Liver (tissue), 9 donors: ENCODE results near the gene HOXB8. TPM values are rescaled to one million over a fixed set of nuclear protein-coding genes. Genes with fewer than 3 reads are reported as not detected.

Source experiments
- DNase-seq: peaks from one replicate; pipeline ENCODE4 v3.0.0-alpha.2; 2017; ENCODE audit warnings: low spot score
- H3K27ac ChIP-seq, 2 donors: one replicate each; pipeline ENCODE4 v1.7.0; 2013; ENCODE audit warnings: inconsistent platforms in 2 of 2, low read length in 2 of 2, control low read depth in 1 of 2, low read depth in 1 of 2, mild to moderate bottlenecking in 1 of 2
- H3K27me3 ChIP-seq, 4 donors: one replicate each; pipeline versions ENCODE4 v1.6.1 to v1.7.0; 2013; ENCODE audit warnings: low read length in 3 of 4, inconsistent platforms in 1 of 4, mild to moderate bottlenecking in 1 of 4, moderate library complexity in 1 of 4; ENCODE audit not compliant: control insufficient read depth in 4 of 4, insufficient read depth in 4 of 4
- H3K36me3 ChIP-seq, 4 donors: one replicate each; pipeline versions ENCODE4 v1.6.1 to v1.7.0; 2013; ENCODE audit warnings: low read length in 3 of 4, mild to moderate bottlenecking in 3 of 4, low read depth in 1 of 4, moderate library complexity in 1 of 4; ENCODE audit not compliant: control insufficient read depth in 4 of 4, insufficient read depth in 3 of 4
- H3K4me1 ChIP-seq, 4 donors: one replicate each; pipeline versions ENCODE4 v1.6.1 to v1.7.0; 2013; ENCODE audit warnings: low read length in 3 of 4, mild to moderate bottlenecking in 3 of 4, moderate library complexity in 1 of 4; ENCODE audit not compliant: control insufficient read depth in 4 of 4, insufficient read depth in 4 of 4
- H3K4me3 ChIP-seq, 3 donors: one replicate each; pipeline versions ENCODE4 v1.6.1 to v1.7.0; 2013; ENCODE audit warnings: low read length in 3 of 3, control low read depth in 1 of 3, low read depth in 1 of 3, mild to moderate bottlenecking in 1 of 3
- H3K9ac ChIP-seq, 2 donors: one replicate each; pipeline ENCODE4 v1.7.0; 2013; ENCODE audit warnings: low read length in 2 of 2, mild to moderate bottlenecking in 2 of 2, moderate library complexity in 2 of 2, control low read depth in 1 of 2, low read depth in 1 of 2
- H3K9me3 ChIP-seq, 4 donors: one replicate each; pipeline versions ENCODE4 v1.6.1 to v1.7.0; 2013; ENCODE audit warnings: low read length in 3 of 4; ENCODE audit not compliant: control insufficient read depth in 4 of 4
- FOXA2 ChIP-seq: IDR thresholded peaks from 2 replicates; pipeline ENCODE4 v1.6.1; 2016; ENCODE audit warnings: antibody characterized with exemption
- GABPA ChIP-seq, 2 donors: IDR thresholded peaks in 1 of 2; conservative IDR thresholded peaks in 1 of 2; 2 replicates each; pipeline ENCODE4 v1.6.1; 2016; ENCODE audit warnings: antibody characterized with exemption in 2 of 2, mild to moderate bottlenecking in 1 of 2, moderate library complexity in 1 of 2
- HNF4A ChIP-seq, 2 donors: conservative IDR thresholded peaks; 2 replicates each; pipeline ENCODE4 v1.6.1; 2016; ENCODE audit warnings: antibody characterized with exemption in 2 of 2, mild to moderate bottlenecking in 2 of 2
- JUND ChIP-seq, 2 donors: IDR thresholded peaks; 2 replicates each; pipeline ENCODE4 v1.6.1; 2016; ENCODE audit warnings: antibody characterized with exemption in 2 of 2
- RAD21 ChIP-seq, 2 donors: IDR thresholded peaks; 2 replicates each; pipeline ENCODE4 v1.6.1; 2016; ENCODE audit warnings: antibody characterized with exemption in 2 of 2, mild to moderate bottlenecking in 2 of 2
- TAF1 ChIP-seq: conservative IDR thresholded peaks from 2 replicates; pipeline ENCODE4 v1.6.1; 2016; ENCODE audit warnings: antibody characterized with exemption, mild to moderate bottlenecking
- WGBS: extraction: QIAGEN DNeasy Blood & Tissue Kit; methylation state at CpG from one replicate; pipeline ENCODE4 v1.1.7; 2013; 5-methylcytosine and 5-hydroxymethylcytosine counted together
- polyA plus RNA-seq, 2 donors: library from polyadenylated mRNA; stranded (reverse) in 1 of 2; unstranded in 1 of 2; fragments of 200-250 nt in 1 of 2; fragments of >200 nt in 1 of 2; fragmentation: Nextera tagmentation in 1 of 2; extraction: Ambion mirVana in 1 of 2; gene quantifications; one replicate each; pipeline versions ENCODE4 v1.2.1 to v1.2.3, GENCODE V29; 2013 to 2015
- total RNA-seq, 2 donors: library from RNA; depleted of rRNA; stranded (reverse); fragments of >200 nt; gene quantifications; one replicate each; pipeline ENCODE4 v1.2.3, GENCODE V29; 2014
- TF ChIP-seq, protein P1 (sequence below): IDR thresholded peaks from 2 replicates; pipeline ENCODE4 v1.6.1; 2016; ENCODE audit warnings: antibody characterized with exemption
- TF ChIP-seq, protein P2 (sequence below): fragments of 150-350 bp; IDR thresholded peaks from 2 replicates; pipeline ENCODE4 v1.5.1; 2017; ENCODE audit warnings: improper control_type of control experiment, low read depth, low read length; ENCODE audit not compliant: missing input control
- TF ChIP-seq, protein P3 (sequence below): IDR thresholded peaks from 2 replicates; pipeline ENCODE4 v1.6.1; 2016; ENCODE audit warnings: antibody characterized with exemption
- TF ChIP-seq, protein P4 (sequence below): IDR thresholded peaks from 2 replicates; pipeline ENCODE4 v1.6.1; 2016; ENCODE audit warnings: antibody characterized with exemption
- TF ChIP-seq, protein P5 (sequence below): IDR thresholded peaks from 2 replicates; pipeline ENCODE4 v1.6.1; 2016; ENCODE audit warnings: antibody characterized with exemption, mild to moderate bottlenecking
- donor health status: healthy.
- donor health status: healthy.
- donor health status: healthy.
- donor health status: healthy.
- donor health status: healthy.

The HOXB8 gene
- total and polyA plus RNA-seq, 4 donors, result not detected

DNA sequence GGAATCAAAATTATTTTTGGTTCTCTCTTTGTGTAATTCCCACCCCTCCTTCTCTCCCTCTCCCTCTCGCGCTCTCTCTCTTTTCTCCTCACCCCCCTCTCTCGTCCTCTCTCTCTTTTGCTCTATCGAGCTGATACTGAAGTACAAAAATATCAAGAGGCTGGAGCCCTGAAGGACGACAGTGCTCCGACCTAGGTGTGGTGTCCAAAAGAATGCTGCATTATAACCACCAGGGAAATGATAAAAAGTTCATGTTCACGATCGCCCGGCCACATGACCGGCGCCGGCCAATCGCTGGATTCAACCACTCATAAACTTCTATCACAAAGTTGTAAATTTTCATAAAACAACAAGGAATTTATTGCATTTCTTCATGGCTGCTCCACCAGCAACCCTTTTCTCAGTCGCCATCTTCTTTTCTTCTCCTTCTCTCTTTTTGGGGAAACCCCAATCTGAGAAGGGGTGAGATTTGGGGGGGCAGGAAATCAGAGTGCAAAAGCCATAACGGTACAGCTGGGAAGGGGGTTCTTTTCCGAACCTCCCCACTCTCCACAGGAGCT is 10.2 kb downstream of the HOXB8 start, which contains the start of gene HOXB6 (continued):
- TF ChIP-seq, protein P1, sequence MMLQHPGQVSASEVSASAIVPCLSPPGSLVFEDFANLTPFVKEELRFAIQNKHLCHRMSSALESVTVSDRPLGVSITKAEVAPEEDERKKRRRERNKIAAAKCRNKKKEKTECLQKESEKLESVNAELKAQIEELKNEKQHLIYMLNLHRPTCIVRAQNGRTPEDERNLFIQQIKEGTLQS, result no peak

DNA sequence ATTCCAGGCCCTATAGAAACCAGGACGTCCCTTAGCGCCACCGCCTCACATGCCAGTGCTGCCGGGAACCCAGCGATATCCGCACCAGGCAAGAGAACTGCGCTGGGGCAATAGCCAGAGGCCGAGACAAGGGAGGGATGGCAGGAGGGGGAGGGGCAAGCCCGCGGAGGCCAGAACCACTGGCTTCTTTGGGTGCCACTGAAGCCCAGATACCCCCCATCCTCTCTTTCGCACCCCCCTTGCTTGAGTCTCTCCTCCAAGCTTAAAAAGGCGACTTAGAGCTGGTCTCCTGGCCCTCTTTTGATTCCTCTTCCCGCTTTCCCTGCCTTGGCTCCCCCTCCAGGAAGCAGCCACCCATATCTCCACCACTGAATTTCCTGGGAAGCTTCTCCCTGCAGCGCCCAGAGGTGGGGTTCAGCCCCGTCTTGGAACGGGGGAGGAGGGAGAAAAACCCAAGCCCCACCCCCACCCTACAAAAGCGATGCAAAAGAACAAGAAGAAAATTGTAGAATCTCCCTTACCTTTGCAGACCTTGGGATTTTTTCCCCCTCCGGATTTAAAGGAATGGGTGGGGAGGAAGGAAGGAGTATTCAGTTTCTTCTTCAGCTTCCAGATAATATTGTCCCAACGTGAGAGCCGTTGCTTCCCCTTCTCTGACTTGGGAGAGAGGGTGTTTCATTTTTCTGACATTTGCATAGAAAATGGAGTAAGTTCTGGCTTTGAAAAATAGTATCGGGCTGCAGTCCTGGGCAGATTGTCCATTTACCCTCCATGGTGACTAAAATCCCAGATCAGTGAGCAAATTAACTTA is 10.9 kb downstream of the HOXB8 start:
- Histone ChIP-seq H3K4me1 (peaks cover 0 to 8% (median 0%) of the 10 kb centered on the region in 4 donors), H3K9ac (no peak overlapping the region), H3K27ac (no peak overlapping the region), H3K36me3 (no peaks in the 10 kb centered on the region), H3K9me3 (no peaks in the 10 kb centered on the region), H3K27me3 (peaks cover 0 to 46% (median 18%) of the 10 kb centered on the region in 4 donors), H3K4me3 (no peak overlapping the region)
- TF ChIP-seq, protein P2, sequence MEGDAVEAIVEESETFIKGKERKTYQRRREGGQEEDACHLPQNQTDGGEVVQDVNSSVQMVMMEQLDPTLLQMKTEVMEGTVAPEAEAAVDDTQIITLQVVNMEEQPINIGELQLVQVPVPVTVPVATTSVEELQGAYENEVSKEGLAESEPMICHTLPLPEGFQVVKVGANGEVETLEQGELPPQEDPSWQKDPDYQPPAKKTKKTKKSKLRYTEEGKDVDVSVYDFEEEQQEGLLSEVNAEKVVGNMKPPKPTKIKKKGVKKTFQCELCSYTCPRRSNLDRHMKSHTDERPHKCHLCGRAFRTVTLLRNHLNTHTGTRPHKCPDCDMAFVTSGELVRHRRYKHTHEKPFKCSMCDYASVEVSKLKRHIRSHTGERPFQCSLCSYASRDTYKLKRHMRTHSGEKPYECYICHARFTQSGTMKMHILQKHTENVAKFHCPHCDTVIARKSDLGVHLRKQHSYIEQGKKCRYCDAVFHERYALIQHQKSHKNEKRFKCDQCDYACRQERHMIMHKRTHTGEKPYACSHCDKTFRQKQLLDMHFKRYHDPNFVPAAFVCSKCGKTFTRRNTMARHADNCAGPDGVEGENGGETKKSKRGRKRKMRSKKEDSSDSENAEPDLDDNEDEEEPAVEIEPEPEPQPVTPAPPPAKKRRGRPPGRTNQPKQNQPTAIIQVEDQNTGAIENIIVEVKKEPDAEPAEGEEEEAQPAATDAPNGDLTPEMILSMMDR, result no peak
- TF ChIP-seq FOXA2 (no peak), RAD21 (IDR thresholded peaks at IDR 0.05) (no peak), JUND (IDR thresholded peaks at IDR 0.05) (no peak), TAF1 (no peak), GABPA (IDR thresholded peaks at IDR 0.05 in 1 of 2, conservative IDR thresholded peaks at IDR 0.05 in 1 of 2) (no peak)
- TF ChIP-seq, protein P3, sequence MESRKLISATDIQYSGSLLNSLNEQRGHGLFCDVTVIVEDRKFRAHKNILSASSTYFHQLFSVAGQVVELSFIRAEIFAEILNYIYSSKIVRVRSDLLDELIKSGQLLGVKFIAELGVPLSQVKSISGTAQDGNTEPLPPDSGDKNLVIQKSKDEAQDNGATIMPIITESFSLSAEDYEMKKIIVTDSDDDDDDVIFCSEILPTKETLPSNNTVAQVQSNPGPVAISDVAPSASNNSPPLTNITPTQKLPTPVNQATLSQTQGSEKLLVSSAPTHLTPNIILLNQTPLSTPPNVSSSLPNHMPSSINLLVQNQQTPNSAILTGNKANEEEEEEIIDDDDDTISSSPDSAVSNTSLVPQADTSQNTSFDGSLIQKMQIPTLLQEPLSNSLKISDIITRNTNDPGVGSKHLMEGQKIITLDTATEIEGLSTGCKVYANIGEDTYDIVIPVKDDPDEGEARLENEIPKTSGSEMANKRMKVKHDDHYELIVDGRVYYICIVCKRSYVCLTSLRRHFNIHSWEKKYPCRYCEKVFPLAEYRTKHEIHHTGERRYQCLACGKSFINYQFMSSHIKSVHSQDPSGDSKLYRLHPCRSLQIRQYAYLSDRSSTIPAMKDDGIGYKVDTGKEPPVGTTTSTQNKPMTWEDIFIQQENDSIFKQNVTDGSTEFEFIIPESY, result no peak
- WGBS, result 9% methylated on average over 21 of the region's 21 CpGs
- no peak for DNase-seq

DNA sequence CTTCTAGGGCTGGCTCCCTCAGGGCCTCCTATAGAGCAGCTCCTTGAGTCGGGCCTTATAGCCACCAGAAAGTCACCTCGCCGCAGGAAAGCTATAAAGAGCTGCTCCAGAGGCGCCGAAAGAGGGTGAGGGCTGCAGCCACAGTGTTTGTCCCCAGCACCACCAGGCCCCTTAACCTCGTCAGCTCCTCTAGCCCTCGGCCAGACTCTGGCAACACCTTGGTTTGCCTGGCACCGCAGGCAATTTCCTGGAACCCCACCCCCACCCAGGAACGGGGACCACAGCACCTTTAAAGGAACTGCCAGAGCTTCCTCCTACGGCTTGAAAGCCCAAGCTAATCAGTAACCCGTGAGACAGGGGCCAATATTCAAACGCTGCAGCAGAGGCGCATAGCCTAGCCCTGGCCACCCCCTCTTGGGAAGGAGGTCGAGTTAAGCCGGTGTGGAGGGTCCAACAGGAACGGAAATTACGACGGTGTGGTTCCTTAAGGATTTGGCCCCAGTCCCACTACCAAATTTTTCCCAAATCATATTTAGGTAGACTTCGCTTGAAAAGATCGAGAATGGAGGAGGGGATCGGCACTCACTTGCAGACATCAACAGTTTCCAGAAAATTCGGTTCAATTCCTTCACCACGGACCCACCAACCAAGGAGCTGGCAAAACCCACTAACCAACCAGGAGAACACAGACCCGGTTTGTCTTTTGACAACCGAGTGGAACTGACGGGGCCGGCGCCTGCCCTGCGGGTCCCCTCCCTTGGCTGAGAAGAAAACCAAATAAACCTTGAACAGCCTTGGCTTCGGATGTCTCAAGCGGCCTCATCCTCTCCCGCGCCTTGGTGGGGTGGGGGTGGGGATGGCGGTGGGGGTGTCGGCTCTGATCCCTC is 13.3 kb downstream of the HOXB8 start:
- no peaks in the 10 kb centered on the region for H3K36me3 ChIP-seq
- peaks cover 0 to 20% (median 4%) of the 10 kb centered on the region in 4 donors for H3K4me1 ChIP-seq
- H3K9me3 ChIP-seq, result no peaks in the 10 kb centered on the region
- H3K27me3 ChIP-seq, result peaks cover 0 to 46% (median 18%) of the 10 kb centered on the region in 4 donors
- 16% methylated on average over 35 of the region's 35 CpGs for WGBS
- H3K9ac ChIP-seq, result no peak overlapping the region
- TF ChIP-seq JUND (IDR thresholded peaks at IDR 0.05) (no peak), FOXA2 (no peak), HNF4A (conservative IDR thresholded peaks at IDR 0.05) (no peak)
- TF ChIP-seq, protein P4, sequence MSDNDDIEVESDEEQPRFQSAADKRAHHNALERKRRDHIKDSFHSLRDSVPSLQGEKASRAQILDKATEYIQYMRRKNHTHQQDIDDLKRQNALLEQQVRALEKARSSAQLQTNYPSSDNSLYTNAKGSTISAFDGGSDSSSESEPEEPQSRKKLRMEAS, result no peak
- TF ChIP-seq, protein P5, sequence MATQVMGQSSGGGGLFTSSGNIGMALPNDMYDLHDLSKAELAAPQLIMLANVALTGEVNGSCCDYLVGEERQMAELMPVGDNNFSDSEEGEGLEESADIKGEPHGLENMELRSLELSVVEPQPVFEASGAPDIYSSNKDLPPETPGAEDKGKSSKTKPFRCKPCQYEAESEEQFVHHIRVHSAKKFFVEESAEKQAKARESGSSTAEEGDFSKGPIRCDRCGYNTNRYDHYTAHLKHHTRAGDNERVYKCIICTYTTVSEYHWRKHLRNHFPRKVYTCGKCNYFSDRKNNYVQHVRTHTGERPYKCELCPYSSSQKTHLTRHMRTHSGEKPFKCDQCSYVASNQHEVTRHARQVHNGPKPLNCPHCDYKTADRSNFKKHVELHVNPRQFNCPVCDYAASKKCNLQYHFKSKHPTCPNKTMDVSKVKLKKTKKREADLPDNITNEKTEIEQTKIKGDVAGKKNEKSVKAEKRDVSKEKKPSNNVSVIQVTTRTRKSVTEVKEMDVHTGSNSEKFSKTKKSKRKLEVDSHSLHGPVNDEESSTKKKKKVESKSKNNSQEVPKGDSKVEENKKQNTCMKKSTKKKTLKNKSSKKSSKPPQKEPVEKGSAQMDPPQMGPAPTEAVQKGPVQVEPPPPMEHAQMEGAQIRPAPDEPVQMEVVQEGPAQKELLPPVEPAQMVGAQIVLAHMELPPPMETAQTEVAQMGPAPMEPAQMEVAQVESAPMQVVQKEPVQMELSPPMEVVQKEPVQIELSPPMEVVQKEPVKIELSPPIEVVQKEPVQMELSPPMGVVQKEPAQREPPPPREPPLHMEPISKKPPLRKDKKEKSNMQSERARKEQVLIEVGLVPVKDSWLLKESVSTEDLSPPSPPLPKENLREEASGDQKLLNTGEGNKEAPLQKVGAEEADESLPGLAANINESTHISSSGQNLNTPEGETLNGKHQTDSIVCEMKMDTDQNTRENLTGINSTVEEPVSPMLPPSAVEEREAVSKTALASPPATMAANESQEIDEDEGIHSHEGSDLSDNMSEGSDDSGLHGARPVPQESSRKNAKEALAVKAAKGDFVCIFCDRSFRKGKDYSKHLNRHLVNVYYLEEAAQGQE, result no peak
- H3K4me3 ChIP-seq, result no peak overlapping the region
- DNase-seq, result no peak
- H3K27ac ChIP-seq, result no peak overlapping the region
